22Rv1 (cell line): ENCODE data around the gene TSPAN31.

ENCODE experiments used
- CTCF ChIP-seq: fragments of 450-650 bp; IDR thresholded peaks from 2 replicates; pipeline ENCODE4 v1.5.1; 2017; ENCODE audit warnings: mild to moderate bottlenecking
- ZFX ChIP-seq: fragments of 450-650 bp; IDR thresholded peaks from 2 replicates; pipeline ENCODE4 v1.6.1; 2017; ENCODE audit warnings: antibody characterized with exemption, borderline replicate concordance

- no peak for TF ChIP-seq CTCF
- no peak for TF ChIP-seq ZFX
Measured at GRCh38 chr12:57757771-57758170, 12.9 kb downstream of the TSPAN31 start.
